Liver (tissue), 9 donors: ENCODE measurements around the gene BRINP1. TPM values are rescaled to one million over a fixed set of nuclear protein-coding genes. Genes with fewer than 3 reads are reported as not detected.

Source experiments
- DNase-seq: peaks from one replicate; pipeline ENCODE4 v3.0.0-alpha.2; 2017; ENCODE audit warnings: low spot score
- H3K27ac ChIP-seq, 2 donors: one replicate each; pipeline ENCODE4 v1.7.0; 2013; ENCODE audit warnings: inconsistent platforms in 2 of 2, low read length in 2 of 2, control low read depth in 1 of 2, low read depth in 1 of 2, mild to moderate bottlenecking in 1 of 2
- H3K27me3 ChIP-seq, 4 donors: one replicate each; pipeline versions ENCODE4 v1.6.1 to v1.7.0; 2013; ENCODE audit warnings: low read length in 3 of 4, inconsistent platforms in 1 of 4, mild to moderate bottlenecking in 1 of 4, moderate library complexity in 1 of 4; ENCODE audit not compliant: control insufficient read depth in 4 of 4, insufficient read depth in 4 of 4
- H3K36me3 ChIP-seq, 4 donors: one replicate each; pipeline versions ENCODE4 v1.6.1 to v1.7.0; 2013; ENCODE audit warnings: low read length in 3 of 4, mild to moderate bottlenecking in 3 of 4, low read depth in 1 of 4, moderate library complexity in 1 of 4; ENCODE audit not compliant: control insufficient read depth in 4 of 4, insufficient read depth in 3 of 4
- H3K4me1 ChIP-seq, 4 donors: one replicate each; pipeline versions ENCODE4 v1.6.1 to v1.7.0; 2013; ENCODE audit warnings: low read length in 3 of 4, mild to moderate bottlenecking in 3 of 4, moderate library complexity in 1 of 4; ENCODE audit not compliant: control insufficient read depth in 4 of 4, insufficient read depth in 4 of 4
- H3K4me3 ChIP-seq, 3 donors: one replicate each; pipeline versions ENCODE4 v1.6.1 to v1.7.0; 2013; ENCODE audit warnings: low read length in 3 of 3, control low read depth in 1 of 3, low read depth in 1 of 3, mild to moderate bottlenecking in 1 of 3
- H3K9ac ChIP-seq, 2 donors: one replicate each; pipeline ENCODE4 v1.7.0; 2013; ENCODE audit warnings: low read length in 2 of 2, mild to moderate bottlenecking in 2 of 2, moderate library complexity in 2 of 2, control low read depth in 1 of 2, low read depth in 1 of 2
- H3K9me3 ChIP-seq, 4 donors: one replicate each; pipeline versions ENCODE4 v1.6.1 to v1.7.0; 2013; ENCODE audit warnings: low read length in 3 of 4; ENCODE audit not compliant: control insufficient read depth in 4 of 4
- ATF3 ChIP-seq: IDR thresholded peaks from 2 replicates; pipeline ENCODE4 v1.6.1; 2016; ENCODE audit warnings: antibody characterized with exemption
- CTCF ChIP-seq: fragments of 150-350 bp; IDR thresholded peaks from 2 replicates; pipeline ENCODE4 v1.5.1; 2017; ENCODE audit warnings: improper control_type of control experiment, low read depth, low read length; ENCODE audit not compliant: missing input control
- EGR1 ChIP-seq, 2 donors: IDR thresholded peaks; 2 replicates each; pipeline ENCODE4 v1.6.1; 2016 to 2018; ENCODE audit warnings: antibody characterized with exemption in 2 of 2, low read depth in 2 of 2
- FOXA1 ChIP-seq: IDR thresholded peaks from 2 replicates; pipeline ENCODE4 v1.6.1; 2016; ENCODE audit warnings: antibody characterized with exemption
- FOXA2 ChIP-seq: IDR thresholded peaks from 2 replicates; pipeline ENCODE4 v1.6.1; 2016; ENCODE audit warnings: antibody characterized with exemption
- GABPA ChIP-seq, 2 donors: IDR thresholded peaks in 1 of 2; conservative IDR thresholded peaks in 1 of 2; 2 replicates each; pipeline ENCODE4 v1.6.1; 2016; ENCODE audit warnings: antibody characterized with exemption in 2 of 2, mild to moderate bottlenecking in 1 of 2, moderate library complexity in 1 of 2
- HNF4A ChIP-seq, 2 donors: conservative IDR thresholded peaks; 2 replicates each; pipeline ENCODE4 v1.6.1; 2016; ENCODE audit warnings: antibody characterized with exemption in 2 of 2, mild to moderate bottlenecking in 2 of 2
- HNF4G ChIP-seq: IDR thresholded peaks from 2 replicates; pipeline ENCODE4 v1.6.1; 2016; ENCODE audit warnings: antibody characterized with exemption
- JUND ChIP-seq, 2 donors: IDR thresholded peaks; 2 replicates each; pipeline ENCODE4 v1.6.1; 2016; ENCODE audit warnings: antibody characterized with exemption in 2 of 2
- MAX ChIP-seq: IDR thresholded peaks from 2 replicates; pipeline ENCODE4 v1.6.1; 2016; ENCODE audit warnings: antibody characterized with exemption
- NR2F2 ChIP-seq: IDR thresholded peaks from 2 replicates; pipeline ENCODE4 v1.6.1; 2016; ENCODE audit warnings: antibody characterized with exemption
- RAD21 ChIP-seq, 2 donors: IDR thresholded peaks; 2 replicates each; pipeline ENCODE4 v1.6.1; 2016; ENCODE audit warnings: antibody characterized with exemption in 2 of 2, mild to moderate bottlenecking in 2 of 2
- REST ChIP-seq: IDR thresholded peaks from 2 replicates; pipeline ENCODE4 v1.6.1; 2016; ENCODE audit warnings: antibody characterized with exemption, mild to moderate bottlenecking
- RXRA ChIP-seq, 2 donors: IDR thresholded peaks; 2 replicates each; pipeline ENCODE4 v1.6.1; 2017 to 2018; ENCODE audit warnings: antibody characterized with exemption in 2 of 2, mild to moderate bottlenecking in 1 of 2
- SP1 ChIP-seq: IDR thresholded peaks from 2 replicates; pipeline ENCODE4 v1.6.1; 2018; ENCODE audit warnings: antibody characterized with exemption, mild to moderate bottlenecking
- TAF1 ChIP-seq: conservative IDR thresholded peaks from 2 replicates; pipeline ENCODE4 v1.6.1; 2016; ENCODE audit warnings: antibody characterized with exemption, mild to moderate bottlenecking
- YY1 ChIP-seq: IDR thresholded peaks from 2 replicates; pipeline ENCODE4 v1.6.1; 2016; ENCODE audit warnings: antibody characterized with exemption, mild to moderate bottlenecking
- ZBTB33 ChIP-seq: IDR thresholded peaks from 2 replicates; pipeline ENCODE4 v1.6.1; 2016; ENCODE audit warnings: antibody characterized with exemption
- WGBS: extraction: QIAGEN DNeasy Blood & Tissue Kit; methylation state at CpG from one replicate; pipeline ENCODE4 v1.1.7; 2013; 5-methylcytosine and 5-hydroxymethylcytosine counted together
- polyA plus RNA-seq, 2 donors: library from polyadenylated mRNA; stranded (reverse) in 1 of 2; unstranded in 1 of 2; fragments of 200-250 nt in 1 of 2; fragments of >200 nt in 1 of 2; fragmentation: Nextera tagmentation in 1 of 2; extraction: Ambion mirVana in 1 of 2; gene quantifications; one replicate each; pipeline versions ENCODE4 v1.2.1 to v1.2.3, GENCODE V29; 2013 to 2015
- total RNA-seq, 2 donors: library from RNA; depleted of rRNA; stranded (reverse); fragments of >200 nt; gene quantifications; one replicate each; pipeline ENCODE4 v1.2.3, GENCODE V29; 2014
- donor health status: healthy.
- donor health status: healthy.
- donor health status: healthy.
- donor health status: healthy.
- donor health status: healthy.

The BRINP1 gene
- total and polyA plus RNA-seq, 4 donors = under 0.01 to 0.43 (median 0.18) TPM

GRCh38 chr9:119148855-119149254, 220.4 kb downstream of the BRINP1 start:
- H3K4me3 ChIP-seq = no peak overlapping the region
- 54% methylated on average over 4 of the region's 4 CpGs for whole genome bisulfite sequencing
- H3K27me3 ChIP-seq = no peaks in the 10 kb centered on the region
- TF ChIP-seq TAF1 (no peak), SP1 (no peak), MAX (no peak), JUND (IDR thresholded peaks at IDR 0.05) (no peak), HNF4A (conservative IDR thresholded peaks at IDR 0.05) (no peak), NR2F2 (no peak), RXRA (IDR thresholded peaks at IDR 0.05) (no peak), FOXA1 (no peak), RAD21 (IDR thresholded peaks at IDR 0.05) (no peak), YY1 (no peak), GABPA (IDR thresholded peaks at IDR 0.05 in 1 of 2, conservative IDR thresholded peaks at IDR 0.05 in 1 of 2) (no peak), FOXA2 (no peak), CTCF (no peak), ATF3 (no peak), ZBTB33 (no peak), EGR1 (IDR thresholded peaks at IDR 0.05; ENCODE audit: low read depth in 2 of 2) (no peak), REST (no peak), HNF4G (no peak)
- H3K9me3 ChIP-seq = no peaks in the 10 kb centered on the region
- H3K4me1 ChIP-seq = no peaks in the 10 kb centered on the region
- H3K27ac ChIP-seq = no peak overlapping the region
- no peak overlapping the region for H3K9ac ChIP-seq
- DNase-seq = no peak
- no peaks in the 10 kb centered on the region for H3K36me3 ChIP-seq

GRCh38 chr9:119137479-119137878, 231.8 kb downstream of the BRINP1 start:
- WGBS = 75% methylated on average over 2 of the region's 2 CpGs
- no peaks in the 10 kb centered on the region for H3K36me3 ChIP-seq
- H3K4me1 ChIP-seq = no peaks in the 10 kb centered on the region
- TF ChIP-seq FOXA2 = no peak
- H3K4me3 ChIP-seq = no peak overlapping the region
- H3K27ac ChIP-seq = no peak overlapping the region
- H3K9me3 ChIP-seq = no peaks in the 10 kb centered on the region
- no peak for DNase-seq
- H3K9ac ChIP-seq = no peak overlapping the region
- no peaks in the 10 kb centered on the region for H3K27me3 ChIP-seq
